AG09309 (cell line): ENCODE data around the gene TSPAN12.

Experiments
- DNase-seq: peaks from one replicate; pipeline ENCODE4 v3.0.0-alpha.2; 2010; ENCODE audit warnings: low read depth
- H3K4me3 ChIP-seq: 2 replicates; pipeline ENCODE4 v1.5.1; 2011; ENCODE audit warnings: mild to moderate bottlenecking, low read depth, low read length, moderate library complexity; ENCODE audit not compliant: control insufficient read depth
- CTCF ChIP-seq: IDR thresholded peaks from 2 replicates; pipeline ENCODE4 v1.5.1; 2011; ENCODE audit warnings: mild to moderate bottlenecking, low read depth, low read length, inconsistent platforms; ENCODE audit not compliant: insufficient read depth, control insufficient read depth; ENCODE audit errors: missing control alignments

TSPAN12 gene

DNA sequence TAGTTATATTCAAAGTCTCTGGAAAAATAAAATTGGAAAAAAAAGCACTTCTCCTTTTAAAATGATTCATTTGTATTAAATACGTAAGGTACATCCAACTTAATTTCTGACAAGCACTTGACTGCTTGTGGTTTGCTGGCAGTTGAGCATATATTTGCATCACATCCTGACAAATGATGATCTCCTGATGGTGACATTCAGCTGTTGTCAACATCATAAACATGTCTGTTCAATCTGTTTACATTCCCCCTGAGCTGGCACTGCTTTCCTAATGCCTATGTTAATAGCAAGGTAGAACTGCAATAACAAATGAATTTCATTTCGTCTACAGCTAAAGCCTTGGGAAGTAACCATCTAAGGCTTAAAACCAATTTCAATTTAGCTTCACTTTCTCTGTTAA is 24.4 kb downstream of the TSPAN12 start:
- TF ChIP-seq CTCF: no peak
- H3K4me3 ChIP-seq: no peak overlapping the region
- DNase-seq: no peak

DNA sequence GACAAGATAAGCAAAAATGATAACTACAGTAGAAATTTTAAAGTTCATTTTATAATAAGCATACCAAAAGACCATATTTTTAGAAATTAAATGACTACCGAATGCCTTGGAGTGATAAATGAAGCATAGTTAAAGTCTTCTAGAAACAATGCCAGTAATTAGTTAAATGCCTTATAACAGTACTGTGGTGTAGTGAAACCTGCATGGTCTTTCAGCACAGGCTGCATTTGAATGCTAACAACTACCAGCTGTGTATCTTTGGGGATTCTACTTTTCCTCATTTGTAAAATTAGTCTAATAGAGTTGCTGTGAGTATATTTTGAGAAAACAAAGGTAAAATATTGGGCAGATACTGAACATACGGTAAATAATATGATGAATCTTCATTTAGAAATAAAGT is 25.1 kb downstream of the TSPAN12 start:
- no peak for DNase-seq
- no peak overlapping the region for H3K4me3 ChIP-seq
- TF ChIP-seq CTCF: no peak

GRCh38 chr7:120831260-120831659 is 26.7 kb downstream of the TSPAN12 start:
- no peak overlapping the region for H3K4me3 ChIP-seq
- no peak for TF ChIP-seq CTCF
- DNase-seq: no peak

- no peak overlapping the region for H3K4me3 ChIP-seq
- TF ChIP-seq CTCF: no peak
- DNase-seq: no peak
Observed at GRCh38 chr7:120829487-120829886, 28.5 kb downstream of the TSPAN12 start.

- TF ChIP-seq CTCF: no peak
- DNase-seq: no peak
- no peak overlapping the region for H3K4me3 ChIP-seq
Observed at GRCh38 chr7:120828528-120828927, 29.4 kb downstream of the TSPAN12 start.

- TF ChIP-seq CTCF: no peak
- no peak overlapping the region for H3K4me3 ChIP-seq
- no peak for DNase-seq
Observed at GRCh38 chr7:120827371-120828118, 30.4 kb downstream of the TSPAN12 start.

GRCh38 chr7:120825576-120825975 is 32.4 kb downstream of the TSPAN12 start:
- no peak for TF ChIP-seq CTCF
- no peak overlapping the region for H3K4me3 ChIP-seq
- DNase-seq: no peak
